ENCODE results near the gene PPP2R5C.
A peak's percentile ranks its signal among the peaks of the same experiment; 100 is the strongest.

The PPP2R5C gene

DNA sequence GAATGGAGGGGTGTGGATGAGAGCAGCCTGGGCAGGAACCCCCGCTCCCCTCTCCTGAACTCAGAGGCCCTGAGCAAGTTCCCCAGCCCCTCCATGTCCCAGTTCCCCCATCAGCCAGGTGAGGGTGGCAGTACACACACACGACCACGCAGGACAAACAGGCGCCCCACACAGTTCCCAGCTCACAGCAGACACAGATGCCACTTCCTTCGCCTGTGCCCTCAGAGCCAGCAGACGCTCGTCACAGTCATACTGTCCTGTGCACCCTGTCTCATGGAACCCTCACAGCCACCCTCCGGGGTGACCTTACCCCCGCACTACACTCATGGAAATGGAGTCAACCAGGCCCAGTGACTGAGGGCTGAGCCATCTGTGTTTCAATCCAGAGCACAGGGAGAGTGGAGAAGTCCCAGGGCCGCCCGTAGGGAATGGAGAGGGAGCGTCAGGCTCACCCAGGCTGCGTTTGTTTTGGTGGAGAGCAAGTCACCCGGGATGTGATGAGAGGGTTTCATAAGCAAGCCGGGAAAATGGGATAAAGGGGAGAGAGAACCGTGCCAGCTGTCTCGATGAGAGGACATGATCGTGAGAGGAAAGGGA is 155.4 kb downstream of the PPP2R5C start:
- DNase-seq (ENCODE audit: low read depth, low spot score) = no peak

DNA sequence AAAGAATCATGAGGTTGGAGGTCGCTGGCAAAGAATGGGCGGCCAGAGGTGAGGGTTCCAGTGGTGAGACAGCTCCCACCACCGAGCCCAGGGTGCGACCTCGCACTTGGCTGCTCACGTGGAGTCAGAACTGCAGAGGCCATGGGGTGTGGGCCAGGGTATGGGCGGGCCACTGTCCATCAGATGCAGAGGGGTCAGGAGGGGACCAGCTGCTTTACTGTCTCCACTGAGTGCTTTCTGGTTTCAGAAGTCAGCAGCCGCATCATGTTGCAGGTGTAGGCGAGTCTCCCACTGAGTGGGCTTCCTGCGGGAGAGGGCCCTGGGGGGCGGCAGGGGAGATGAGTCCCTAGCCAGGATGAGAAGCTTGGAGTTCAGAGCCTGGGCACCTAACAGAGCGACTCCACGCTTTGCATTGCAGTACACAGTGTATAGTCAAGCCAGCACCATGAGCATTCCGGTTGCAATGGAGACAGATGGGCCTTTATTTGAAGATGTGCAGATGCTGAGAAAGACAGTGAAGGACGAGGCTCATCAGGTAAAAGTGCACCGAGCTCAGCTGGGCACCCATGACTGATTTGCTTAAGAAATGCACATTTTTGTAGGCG is 156.0 kb downstream of the PPP2R5C start:
- no peak for DNase-seq (ENCODE audit: low read depth, low spot score)

DNA sequence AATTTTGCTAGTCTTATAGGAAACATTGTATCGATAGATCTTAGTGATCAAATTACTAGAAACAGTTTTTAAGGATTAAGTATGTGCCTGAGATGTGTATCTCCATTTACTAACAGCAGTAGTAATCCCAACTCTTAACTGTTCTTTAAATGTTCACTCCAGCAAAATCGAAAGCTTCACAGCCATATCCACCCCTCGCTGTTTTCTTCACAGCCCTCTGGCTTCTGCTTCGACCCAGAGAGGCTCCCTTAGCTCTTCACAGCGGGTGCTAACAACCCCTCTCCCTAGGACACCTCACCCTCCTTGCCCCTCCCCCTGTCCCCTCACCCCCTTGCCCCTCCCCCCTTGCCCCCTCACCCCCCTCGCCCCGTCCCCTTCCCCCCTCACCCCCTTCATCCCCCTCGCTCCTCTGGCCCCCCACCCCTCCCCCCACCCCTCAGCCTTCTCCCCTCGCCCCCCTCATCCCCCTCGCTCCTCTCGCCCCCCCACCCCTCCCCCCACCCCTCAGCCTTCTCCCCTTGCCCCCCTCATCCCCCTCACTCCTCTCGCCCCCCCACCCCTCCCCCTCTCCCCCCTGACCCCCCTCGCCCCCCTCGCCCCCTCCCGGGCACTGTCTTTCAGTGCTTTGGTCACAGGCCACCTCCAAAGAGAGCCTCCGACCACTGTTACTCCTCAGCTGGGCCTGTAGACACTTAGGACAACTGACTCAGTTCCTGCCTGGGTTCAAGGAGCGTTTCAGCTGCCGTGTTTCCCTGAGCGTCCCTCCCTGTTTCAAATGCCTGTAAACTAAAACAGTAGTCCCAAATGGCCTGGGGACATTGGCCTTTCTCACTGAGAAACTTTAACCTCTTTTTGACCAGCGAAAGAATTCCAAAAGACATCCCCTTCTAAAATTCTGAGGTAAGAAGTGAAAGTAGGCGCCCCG is 156.8 kb downstream of the PPP2R5C start:
- no peak for DNase-seq (ENCODE audit: low read depth, low spot score)

DNA sequence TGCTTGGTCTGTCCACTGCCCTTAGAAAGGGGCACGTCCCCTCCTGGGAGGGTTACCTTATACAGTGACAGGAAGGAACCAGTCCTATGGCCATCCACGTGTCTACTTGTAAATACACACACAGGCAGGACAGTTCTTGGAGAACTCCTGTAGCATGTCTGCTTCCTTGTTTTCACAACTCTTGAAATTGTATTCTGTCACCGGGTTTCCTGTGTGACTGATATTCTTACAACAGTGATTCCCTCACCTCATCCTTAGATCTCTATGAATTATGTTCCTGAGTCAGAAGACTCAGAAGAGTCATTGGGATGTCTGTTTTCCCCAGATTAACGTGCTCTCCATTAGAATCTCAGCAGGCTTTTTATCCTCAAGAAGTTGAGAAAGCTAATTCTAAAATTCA is 158.8 kb downstream of the PPP2R5C start:
- no peak for DNase-seq (ENCODE audit: low read depth, low spot score)

DNA sequence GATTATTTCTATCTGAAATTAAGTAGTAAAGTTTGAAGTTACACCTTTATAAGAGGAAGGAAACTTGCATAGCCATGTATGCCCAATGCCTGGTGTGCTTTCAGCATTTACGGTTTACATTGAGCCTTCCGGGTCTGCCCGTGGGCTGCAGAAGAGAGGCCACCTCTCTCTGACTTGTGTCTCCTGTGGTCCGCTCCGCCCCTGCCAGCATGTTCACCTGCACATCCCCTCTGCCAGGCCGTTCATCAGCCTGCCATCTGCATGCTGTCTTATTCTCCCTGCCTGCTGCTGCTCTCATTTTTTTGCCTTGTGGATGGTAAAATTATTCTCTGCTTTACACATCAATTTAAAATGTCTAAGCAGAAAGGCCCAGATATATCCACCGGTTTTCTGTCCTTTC is 161.4 kb downstream of the PPP2R5C start:
- DNase-seq (ENCODE audit: low read depth, low spot score) = no peak

DNA sequence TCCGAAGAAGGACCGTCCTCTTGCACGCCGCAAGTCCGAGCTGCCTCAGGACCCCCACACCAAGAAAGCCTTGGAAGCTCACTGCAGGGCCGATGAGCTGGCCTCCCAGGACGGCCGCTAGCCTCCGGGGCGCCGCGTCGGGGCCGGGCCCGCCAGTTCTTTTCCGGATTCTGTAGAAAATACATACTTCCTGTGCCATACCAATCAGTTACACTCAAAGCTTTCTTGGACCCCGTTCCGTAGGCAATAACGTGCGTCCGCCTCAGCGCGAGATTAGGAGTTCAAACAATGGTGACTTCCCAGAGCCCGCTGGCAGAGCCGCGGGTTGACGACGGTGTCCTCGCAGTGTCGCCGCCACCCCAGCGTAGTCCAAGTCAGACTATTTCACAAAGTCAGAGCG is 163.6 kb downstream of the PPP2R5C start:
- no peak for DNase-seq (ENCODE audit: low read depth, low spot score)

DNA sequence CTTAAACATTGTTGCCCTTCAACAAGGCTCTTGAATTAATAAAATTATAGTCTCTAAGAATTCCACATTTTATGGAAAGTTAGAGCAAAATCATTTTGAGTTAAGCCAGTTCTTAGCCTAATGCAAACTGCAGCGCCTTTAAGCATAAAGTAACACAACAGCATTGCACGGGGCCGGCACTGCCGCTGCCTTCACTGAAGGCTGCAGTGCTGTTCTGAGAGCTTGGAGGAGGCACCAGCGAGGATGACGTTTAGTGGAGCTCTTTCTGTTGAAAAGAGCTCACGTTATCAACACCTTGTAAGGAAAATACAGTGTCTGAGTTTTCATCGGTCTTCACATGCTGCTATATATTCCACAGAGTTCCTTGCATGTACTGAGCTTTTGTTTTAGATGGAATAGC is 164.6 kb downstream of the PPP2R5C start:
- no peak for DNase-seq (ENCODE audit: low read depth, low spot score)

DNA sequence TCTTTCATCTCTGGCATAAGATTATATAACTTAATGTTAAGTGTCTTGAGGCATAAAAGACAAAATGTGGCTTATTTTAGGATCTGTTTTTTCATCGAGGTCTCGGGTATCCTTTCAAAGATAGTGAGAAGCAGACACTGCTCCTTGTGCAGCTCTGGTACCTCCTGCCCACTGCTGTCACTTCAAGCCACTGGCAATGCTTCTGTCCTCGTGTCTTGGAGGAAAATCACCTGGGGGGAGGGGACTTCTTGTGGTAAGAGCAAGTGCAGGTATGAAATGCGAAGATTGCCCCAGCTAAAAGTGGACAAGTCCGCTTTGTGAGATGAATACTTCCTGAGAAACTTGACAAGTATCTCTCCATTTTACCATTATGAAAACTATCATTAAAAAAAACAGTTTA is 165.1 kb downstream of the PPP2R5C start:
- no peak for DNase-seq (ENCODE audit: low read depth, low spot score)

DNA sequence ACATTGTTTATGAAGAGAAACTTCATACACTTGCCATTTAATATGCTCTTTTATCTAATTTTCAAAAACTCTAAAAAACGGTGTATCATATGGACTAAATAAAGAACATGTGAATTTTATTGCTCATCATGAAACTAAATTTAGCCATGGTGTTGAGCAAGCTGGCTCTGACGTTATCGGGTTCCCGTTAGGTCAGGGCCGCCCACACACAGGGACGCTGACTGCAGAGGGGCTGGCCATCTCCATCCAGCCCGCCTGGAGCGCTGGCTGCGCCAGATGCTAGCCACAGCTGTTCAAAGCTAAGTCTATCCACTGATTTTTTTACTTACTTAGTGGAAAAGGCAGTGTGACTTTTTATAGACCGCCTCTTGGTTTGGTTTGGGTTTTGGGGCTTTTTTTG is 166.3 kb downstream of the PPP2R5C start:
- DNase-seq (ENCODE audit: low read depth, low spot score) = peak; percentile 87

DNA sequence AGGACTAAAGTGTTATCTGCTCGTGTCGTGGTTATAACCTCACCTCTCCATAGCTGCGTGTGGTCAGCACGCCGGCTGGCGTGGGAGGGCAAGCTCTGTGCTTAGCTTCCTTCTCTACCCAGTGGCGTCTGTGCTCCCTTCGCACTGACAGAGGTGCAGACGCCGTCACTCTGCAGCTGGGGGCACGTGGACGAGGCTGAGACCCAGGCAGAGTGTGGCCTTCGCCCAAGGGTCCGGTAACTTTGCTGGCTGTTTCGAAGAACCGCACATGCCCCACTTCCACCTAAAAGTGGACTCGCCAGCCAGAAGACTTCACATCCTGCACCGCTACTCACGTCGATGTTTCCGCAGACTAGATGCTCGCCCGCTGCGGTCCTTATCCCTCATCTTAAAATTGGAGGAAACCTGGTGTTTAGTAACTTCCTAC is 166.9 kb downstream of the PPP2R5C start:
- DNase-seq (ENCODE audit: low read depth, low spot score) = no peak

DNA sequence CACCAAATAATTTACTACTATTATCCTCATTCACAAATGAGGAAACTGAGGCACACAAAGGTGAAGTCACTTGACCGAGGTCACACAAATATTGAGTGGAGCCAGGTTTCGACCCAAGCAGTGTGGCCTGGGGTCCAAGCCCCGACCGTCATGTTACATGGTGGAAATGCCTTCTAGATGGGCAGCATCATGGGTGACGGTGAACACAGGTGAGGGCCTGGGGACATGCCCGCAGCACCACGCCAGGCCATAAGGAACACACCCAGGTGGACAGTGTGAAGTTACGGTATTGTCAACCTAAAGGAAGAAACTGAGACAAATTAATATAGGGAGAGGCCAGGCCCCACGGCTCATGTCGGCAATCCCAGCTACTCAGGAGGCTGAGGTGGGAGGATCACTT is 167.6 kb downstream of the PPP2R5C start:
- no peak for DNase-seq (ENCODE audit: low read depth, low spot score)

DNA sequence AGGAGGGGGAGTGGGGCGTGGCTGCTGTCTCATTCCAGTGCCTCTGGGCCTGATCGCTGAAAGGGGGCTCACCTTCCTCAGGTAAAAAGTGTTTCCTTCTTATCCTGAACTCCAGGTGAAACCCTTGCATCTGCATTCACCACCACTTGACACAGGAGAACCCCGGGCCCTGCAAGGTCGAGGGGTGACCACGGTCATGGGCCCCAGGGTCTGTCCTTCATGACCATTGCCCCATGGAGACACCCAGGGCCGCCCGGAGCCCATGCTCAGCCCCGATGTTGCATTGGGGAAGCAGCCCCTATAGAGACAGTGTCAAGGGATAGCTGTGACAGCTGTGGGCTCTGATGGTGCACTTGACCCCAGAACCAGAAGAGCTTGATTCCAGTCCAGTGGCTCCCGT is 168.4 kb downstream of the PPP2R5C start:
- no peak for DNase-seq (ENCODE audit: low read depth, low spot score)

DNA sequence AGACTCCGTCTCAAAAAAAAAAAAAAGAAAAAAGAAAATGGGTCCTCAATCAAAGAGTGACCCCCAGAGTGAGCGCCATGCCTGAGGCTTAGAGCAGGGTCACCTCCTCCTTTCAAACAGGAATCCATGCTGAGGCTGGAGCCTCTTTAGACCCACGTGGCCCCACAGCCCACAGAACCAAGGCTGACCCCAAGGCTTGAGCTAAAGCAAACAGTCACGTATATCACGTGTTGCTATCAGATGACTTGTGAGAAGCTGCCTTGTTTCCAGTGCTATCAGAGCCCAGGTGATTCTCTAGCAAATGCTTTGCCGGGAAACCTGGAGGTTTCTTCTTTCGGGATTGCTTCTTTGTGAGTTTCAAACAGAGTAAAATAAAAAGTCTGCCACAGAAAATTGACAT is 171.2 kb downstream of the PPP2R5C start:
- no peak for DNase-seq (ENCODE audit: low read depth, low spot score)

DNA sequence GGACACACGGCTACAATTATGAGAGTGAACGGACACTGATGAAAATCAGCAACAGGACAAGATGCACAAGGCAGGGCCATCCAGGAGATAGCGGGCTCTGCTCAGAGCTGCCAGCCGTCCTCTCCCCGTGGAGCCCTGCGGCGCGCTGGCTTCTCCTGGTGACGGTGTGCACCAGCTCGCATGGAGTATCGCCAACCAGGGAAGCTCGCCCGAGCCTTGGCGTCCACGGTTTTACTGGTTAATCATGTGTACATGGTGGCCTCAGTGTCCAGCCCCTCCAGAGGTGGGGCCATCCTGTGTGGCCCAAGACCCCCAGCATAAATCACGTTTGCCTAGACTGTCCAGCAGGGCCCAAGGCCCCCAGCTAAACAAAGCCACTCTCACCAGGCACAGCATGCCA is 171.7 kb downstream of the PPP2R5C start:
- DNase-seq (ENCODE audit: low read depth, low spot score) = no peak

DNA sequence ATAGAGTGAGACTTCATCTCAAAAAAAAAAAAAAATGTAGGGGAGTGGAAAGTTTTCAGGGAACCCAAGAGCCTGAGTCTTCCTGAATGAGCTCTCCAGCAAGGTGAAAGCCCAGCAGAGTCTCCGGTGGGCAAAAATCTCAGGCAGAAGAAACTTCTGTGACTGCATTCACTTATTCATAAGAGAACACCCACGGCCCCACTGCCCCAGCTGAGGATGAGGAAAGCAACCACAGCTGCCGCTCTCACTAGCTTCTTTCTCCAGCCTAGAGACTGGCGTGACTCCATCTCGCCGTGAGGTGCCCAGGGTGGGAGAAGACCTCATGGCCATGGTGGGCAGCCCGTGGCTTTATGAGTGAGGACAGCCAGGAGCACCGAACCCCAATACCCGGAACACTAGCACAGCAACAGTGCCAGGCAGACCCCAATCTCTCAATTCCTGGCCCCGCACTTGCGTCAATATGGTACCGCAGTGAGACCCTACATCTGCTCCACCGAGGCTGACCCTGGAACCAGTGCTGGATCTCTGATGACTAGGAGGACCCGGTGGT is 173.2 kb downstream of the PPP2R5C start:
- no peak for DNase-seq (ENCODE audit: low read depth, low spot score)

DNA sequence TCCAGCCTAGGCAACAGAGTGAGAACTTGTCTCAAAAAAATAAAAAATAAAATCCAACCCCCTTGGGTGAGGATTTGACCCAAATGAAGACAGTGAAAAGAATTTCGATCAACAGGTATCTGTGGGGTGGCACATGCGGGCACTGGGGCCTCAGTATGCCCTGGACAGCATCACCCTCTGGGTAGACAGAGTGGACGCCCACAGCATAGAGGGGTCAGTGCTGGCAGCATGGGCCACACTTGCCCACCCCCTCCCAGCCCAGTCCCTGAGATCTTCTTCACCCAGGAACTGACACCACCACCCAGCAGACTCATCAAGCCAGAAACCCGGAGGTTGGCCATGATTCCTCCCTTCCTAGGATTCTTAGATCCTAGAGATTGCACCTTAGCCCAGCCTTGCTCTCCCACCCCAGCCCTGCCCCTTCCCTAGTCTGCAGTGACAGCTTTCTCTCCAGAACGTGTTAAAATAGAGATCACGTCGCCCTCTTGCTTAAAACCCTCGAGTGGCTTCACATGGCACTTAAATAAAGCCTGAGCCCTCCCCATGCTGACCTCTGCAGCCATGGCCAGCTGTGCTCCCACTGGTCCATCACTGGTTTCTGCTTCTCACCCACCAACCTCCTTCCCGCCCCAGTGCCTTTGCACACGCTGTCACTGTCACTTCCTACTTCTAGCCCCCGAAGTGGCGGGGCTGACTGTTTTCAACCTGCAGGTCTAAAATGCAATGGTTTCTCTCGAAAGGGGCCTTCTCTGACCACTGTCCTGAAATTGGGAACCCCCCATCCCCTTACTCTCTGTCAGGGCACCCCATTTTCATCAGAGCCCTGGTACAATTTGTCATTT is 176.6 kb downstream of the PPP2R5C start:
- no peak for DNase-seq (ENCODE audit: low read depth, low spot score)

DNA sequence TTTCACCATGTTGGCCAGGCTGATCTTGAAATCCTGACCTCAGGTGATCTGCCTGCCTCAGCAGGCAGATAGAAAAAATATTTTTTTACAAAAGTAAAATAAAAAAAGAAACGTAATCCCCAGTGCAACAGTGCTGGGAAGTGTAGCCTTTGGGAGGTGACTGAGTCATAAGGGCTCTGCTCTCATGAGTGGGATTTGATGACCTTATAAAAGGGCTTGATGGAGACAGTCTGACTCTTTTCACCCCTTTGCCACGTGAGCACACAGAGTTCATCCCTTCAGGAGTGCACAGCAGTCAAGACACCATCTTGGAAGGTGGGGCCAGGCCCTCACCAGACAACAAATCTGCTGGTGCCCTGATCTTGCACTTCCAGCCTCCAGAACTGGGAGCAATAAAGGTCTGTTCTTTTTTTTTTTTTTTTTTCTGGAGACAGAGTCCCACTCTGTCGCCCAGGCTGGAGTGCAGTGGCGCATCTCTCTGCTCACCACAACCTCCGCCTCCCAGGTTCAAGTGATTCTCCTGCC is 178.2 kb downstream of the PPP2R5C start:
- no peak for DNase-seq (ENCODE audit: low read depth, low spot score)

DNA sequence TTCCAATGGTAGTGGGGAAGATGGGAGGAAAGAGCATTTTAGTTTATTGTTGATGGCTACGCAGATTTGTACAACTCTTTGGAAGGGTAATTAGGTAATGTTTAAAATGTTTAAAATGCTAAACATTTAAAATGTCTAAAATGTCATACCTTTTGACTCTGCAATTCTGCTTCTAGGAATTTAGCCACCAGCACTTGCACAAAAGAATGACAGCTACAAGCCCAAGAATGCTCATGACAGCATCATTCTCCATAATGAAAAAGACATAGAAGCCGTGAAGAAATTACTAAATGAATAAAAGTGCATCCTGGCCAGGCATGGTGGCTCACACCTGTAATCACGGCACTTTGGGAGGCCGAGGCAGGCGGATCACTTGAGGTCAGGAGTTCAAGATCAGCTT is 182.9 kb downstream of the PPP2R5C start:
- DNase-seq (ENCODE audit: low read depth, low spot score) = no peak

DNA sequence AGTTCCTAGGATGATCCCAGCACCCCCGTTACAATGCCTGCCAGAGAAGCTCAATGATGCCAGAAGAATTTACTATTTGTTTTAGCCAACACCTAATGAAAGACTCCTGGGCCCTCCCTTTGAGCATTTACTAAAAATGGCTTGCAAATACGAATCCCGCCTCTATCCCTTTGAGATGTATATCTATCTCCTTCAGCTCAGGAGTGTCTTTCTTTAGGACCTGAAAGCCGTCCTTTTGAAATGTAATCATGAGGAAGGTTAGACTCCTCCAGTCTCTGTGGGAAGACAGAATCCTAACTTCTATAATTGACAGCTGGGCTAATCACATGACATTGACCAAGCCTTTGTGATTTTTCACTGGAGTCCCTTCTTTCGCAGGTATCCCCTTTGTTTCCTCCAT is 183.7 kb downstream of the PPP2R5C start:
- no peak for DNase-seq (ENCODE audit: low read depth, low spot score)

DNA sequence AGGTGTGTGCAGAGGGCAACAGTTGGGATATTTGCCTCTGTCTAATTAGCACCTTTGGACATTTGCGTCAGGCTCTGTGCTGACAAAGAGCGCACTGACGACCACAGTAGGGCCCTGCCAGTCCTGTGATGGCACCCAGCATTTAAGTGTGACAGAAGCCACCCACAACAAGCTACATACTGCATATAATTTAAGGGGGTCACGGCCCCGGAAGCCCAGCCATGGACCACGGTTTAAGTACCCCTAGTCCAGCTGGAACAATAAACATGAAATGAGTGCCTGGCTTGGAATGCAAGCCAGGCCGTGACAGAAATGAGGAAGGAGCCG is 186.0 kb downstream of the PPP2R5C start:
- no peak for DNase-seq (ENCODE audit: low read depth, low spot score)

DNA sequence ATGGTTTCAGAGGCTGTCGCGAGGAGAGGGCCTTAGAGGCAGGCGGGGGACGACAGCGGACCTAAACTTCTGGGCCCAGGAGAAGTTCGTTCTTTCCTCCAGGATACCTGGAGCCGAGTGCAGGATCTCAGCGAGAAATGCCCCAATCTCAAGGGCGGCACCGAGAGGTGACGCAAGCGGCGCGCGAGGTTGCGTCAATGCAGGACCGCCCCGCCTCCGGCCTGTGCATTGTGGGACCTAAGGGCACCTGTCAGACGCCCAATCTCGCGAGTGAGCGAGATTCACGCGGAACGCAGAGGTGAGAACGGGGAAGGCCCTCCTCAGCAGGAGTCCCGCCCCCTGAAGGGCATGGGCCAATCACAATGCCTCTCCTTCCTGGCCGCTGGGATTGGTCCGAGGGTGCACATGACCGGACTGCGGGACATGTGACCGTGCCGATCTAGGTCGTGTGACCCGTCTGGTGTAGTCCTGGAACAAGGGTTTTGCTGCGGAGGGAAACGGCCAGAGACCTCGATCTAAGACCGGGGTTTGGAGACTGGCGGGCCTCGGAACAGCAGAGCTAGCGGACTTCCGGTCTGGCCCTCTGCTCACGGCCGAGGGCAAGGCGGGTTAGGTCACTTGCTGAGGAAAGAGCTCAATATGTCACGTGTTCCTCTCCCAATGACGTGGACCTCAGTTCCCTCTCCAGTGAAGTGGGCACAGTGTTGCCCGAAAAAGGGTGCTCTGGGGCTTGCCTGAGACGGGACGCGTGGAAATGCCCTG is 186.6 kb downstream of the PPP2R5C start:
- peak; percentile 100 for DNase-seq (ENCODE audit: low read depth, low spot score)
